Trophoblast cell (in vitro differentiated cells and primary cell): ENCODE measurements around the gene PDLIM4.

Source experiments
- DNase-seq, 2 donors: peaks; one replicate each; pipeline ENCODE4 v3.0.0-alpha.2; 2016
- H2AFZ ChIP-seq: 2 replicates; pipeline ENCODE4 v1.6.1; 2013; ENCODE audit warnings: low read length, moderate library complexity, mild to moderate bottlenecking; ENCODE audit not compliant: insufficient read depth, poor library complexity
- H2AK5ac ChIP-seq: 2 replicates; pipeline ENCODE4 v1.6.1; 2013; ENCODE audit warnings: mild to moderate bottlenecking, low read length
- H2BK120ac ChIP-seq: 2 replicates; pipeline ENCODE4 v1.6.1; 2013; ENCODE audit warnings: low read length, mild to moderate bottlenecking, moderate library complexity; ENCODE audit not compliant: insufficient read depth, poor library complexity
- H2BK12ac ChIP-seq: 2 replicates; pipeline ENCODE4 v1.6.1; 2013; ENCODE audit warnings: mild to moderate bottlenecking, low read length, moderate library complexity
- H2BK5ac ChIP-seq: 2 replicates; pipeline ENCODE4 v1.6.1; 2013; ENCODE audit warnings: low read length, low read depth, moderate library complexity, mild to moderate bottlenecking; ENCODE audit not compliant: poor library complexity
- H3K14ac ChIP-seq: 2 replicates; pipeline ENCODE4 v1.6.1; 2013; ENCODE audit warnings: mild to moderate bottlenecking, low read length
- H3K18ac ChIP-seq: 2 replicates; pipeline ENCODE4 v1.6.1; 2013; ENCODE audit warnings: mild to moderate bottlenecking, low read length
- H3K23ac ChIP-seq: 2 replicates; pipeline ENCODE4 v1.6.1; 2013; ENCODE audit warnings: low read length
- H3K27ac ChIP-seq: 2 replicates; pipeline ENCODE4 v1.5.1; 2013; ENCODE audit warnings: low read depth, mild to moderate bottlenecking, inconsistent platforms, low read length, moderate library complexity
- H3K27me3 ChIP-seq: 2 replicates; pipeline ENCODE4 v1.6.1; 2013; ENCODE audit warnings: inconsistent platforms, mild to moderate bottlenecking, low read length, moderate library complexity; ENCODE audit not compliant: insufficient read depth
- H3K36me3 ChIP-seq, 2 experiments: 1 replicate in 1 of 2; 2 replicates in 1 of 2; pipeline ENCODE4 v1.6.1; 2013; ENCODE audit warnings: low read length in 2 of 2, mild to moderate bottlenecking in 2 of 2, moderate library complexity in 1 of 2; ENCODE audit not compliant: insufficient read depth in 2 of 2, control insufficient read depth in 1 of 2
- H3K4ac ChIP-seq: 2 replicates; pipeline ENCODE4 v1.6.1; 2013; ENCODE audit warnings: low read depth, mild to moderate bottlenecking, low read length, moderate library complexity
- H3K4me1 ChIP-seq, 2 experiments: 1 replicate in 1 of 2; 2 replicates in 1 of 2; pipeline ENCODE4 v1.6.1; 2013; ENCODE audit warnings: low read length in 2 of 2, mild to moderate bottlenecking in 2 of 2, moderate library complexity in 1 of 2; ENCODE audit not compliant: insufficient read depth in 2 of 2, control insufficient read depth in 1 of 2
- H3K4me2 ChIP-seq: 2 replicates; pipeline ENCODE4 v1.6.1; 2013; ENCODE audit warnings: inconsistent platforms, mild to moderate bottlenecking, low read length, moderate library complexity
- H3K4me3 ChIP-seq: 2 replicates; pipeline ENCODE4 v1.5.1; 2013; ENCODE audit warnings: mild to moderate bottlenecking, low read depth, low read length, inconsistent platforms
- H3K79me1 ChIP-seq: one replicate; pipeline ENCODE4 v1.6.1; 2013; ENCODE audit warnings: low read length
- H3K79me2 ChIP-seq: 2 replicates; pipeline ENCODE4 v1.6.1; 2013; ENCODE audit warnings: low read length, mild to moderate bottlenecking; ENCODE audit not compliant: control insufficient read depth, insufficient read depth, poor library complexity
- H3K9ac ChIP-seq: 2 replicates; pipeline ENCODE4 v1.6.1; 2013; ENCODE audit warnings: mild to moderate bottlenecking, low read length
- H3K9me3 ChIP-seq: 2 replicates; pipeline ENCODE4 v1.6.1; 2013; ENCODE audit warnings: low read depth, mild to moderate bottlenecking, control low read depth, inconsistent platforms, low read length; ENCODE audit not compliant: insufficient read depth
- H4K12ac ChIP-seq: 2 replicates; pipeline ENCODE4 v1.6.1; 2013; ENCODE audit warnings: low read depth, mild to moderate bottlenecking, low read length, moderate library complexity
- H4K8ac ChIP-seq: 2 replicates; pipeline ENCODE4 v1.6.1; 2013; ENCODE audit warnings: low read depth, mild to moderate bottlenecking, low read length, moderate library complexity
- H4K91ac ChIP-seq: one replicate; pipeline ENCODE4 v1.6.1; 2013; ENCODE audit warnings: low read depth, mild to moderate bottlenecking, low read length, moderate library complexity
- WGBS: extraction: QIAGEN DNeasy Blood & Tissue Kit; methylation state at CpG from one replicate; pipeline ENCODE4 v1.1.7; 2013; ENCODE audit warnings: missing lambda C conversion rate; ENCODE audit not compliant: insufficient read length, insufficient coverage; ENCODE audit errors: extremely low coverage; 5-methylcytosine and 5-hydroxymethylcytosine counted together

PDLIM4 gene

DNA sequence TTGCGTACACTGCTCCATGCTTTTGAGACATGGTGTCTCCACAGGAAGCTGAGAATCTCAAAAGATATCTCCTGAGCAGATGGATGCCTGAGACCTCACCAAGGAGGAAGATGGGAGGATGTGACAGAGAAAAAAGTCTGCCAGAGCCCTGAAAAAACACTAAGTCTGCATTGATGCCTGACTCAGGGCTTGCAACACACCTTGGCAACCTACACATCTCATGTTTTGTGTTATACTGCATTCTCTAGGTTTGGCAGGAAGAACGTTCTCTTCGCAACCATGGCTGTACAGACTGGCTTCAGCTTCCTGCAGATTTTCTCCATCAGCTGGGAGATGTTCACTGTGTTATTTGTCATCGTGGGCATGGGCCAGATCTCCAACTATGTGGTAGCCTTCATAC is 55.9 kb downstream of the PDLIM4 start:
- Histone ChIP-seq H3K79me1 (no peaks in the 10 kb centered on the region), H3K14ac (no peak overlapping the region), H2BK5ac (no peak overlapping the region), H3K9me3 (no peaks in the 10 kb centered on the region), H2BK120ac (no peak overlapping the region), H3K4me1 (peaks cover 5 to 10% of the 10 kb centered on the region in 2 experiments), H4K91ac (no peak overlapping the region), H3K4me3 (no peak overlapping the region), H2AFZ (no peak overlapping the region), H4K12ac (no peak overlapping the region), H3K79me2 (no peaks in the 10 kb centered on the region), H3K4ac (no peak overlapping the region), H3K23ac (no peak overlapping the region), H4K8ac (no peak overlapping the region), H2AK5ac (no peak overlapping the region), H3K27me3 (no peaks in the 10 kb centered on the region), H3K18ac (no peak overlapping the region), H3K9ac (no peak overlapping the region), H2BK12ac (no peak overlapping the region), H3K27ac (no peak overlapping the region), H3K4me2 (no peak overlapping the region), H3K36me3 (no peaks in the 10 kb centered on the region)
- WGBS = no CpG with 5 or more reads among the region's 4 CpGs
- no peak for DNase-seq

GRCh38 chr5:132313961-132314432 is 56.5 kb downstream of the PDLIM4 start:
- H3K9me3 ChIP-seq = no peaks in the 10 kb centered on the region
- no peak overlapping the region for H4K12ac ChIP-seq
- no peaks in the 10 kb centered on the region for H3K36me3 ChIP-seq
- no peak overlapping the region for H3K14ac ChIP-seq
- WGBS = no CpG with 5 or more reads among the region's 2 CpGs
- no peak overlapping the region for H2AFZ ChIP-seq
- no peak overlapping the region for H3K4me2 ChIP-seq
- no peak overlapping the region for H2AK5ac ChIP-seq
- H2BK5ac ChIP-seq = no peak overlapping the region
- H3K4me1 ChIP-seq = peaks cover 5 to 10% of the 10 kb centered on the region in 2 experiments
- no peak for DNase-seq
- H3K18ac ChIP-seq = no peak overlapping the region
- H3K4me3 ChIP-seq = no peak overlapping the region
- no peaks in the 10 kb centered on the region for H3K79me1 ChIP-seq
- H3K9ac ChIP-seq = no peak overlapping the region
- no peak overlapping the region for H4K91ac ChIP-seq
- H3K27ac ChIP-seq = no peak overlapping the region
- no peaks in the 10 kb centered on the region for H3K27me3 ChIP-seq
- H4K8ac ChIP-seq = no peak overlapping the region
- H2BK12ac ChIP-seq = no peak overlapping the region
- no peak overlapping the region for H3K4ac ChIP-seq
- H3K79me2 ChIP-seq = no peaks in the 10 kb centered on the region
- H2BK120ac ChIP-seq = no peak overlapping the region
- no peak overlapping the region for H3K23ac ChIP-seq

DNA sequence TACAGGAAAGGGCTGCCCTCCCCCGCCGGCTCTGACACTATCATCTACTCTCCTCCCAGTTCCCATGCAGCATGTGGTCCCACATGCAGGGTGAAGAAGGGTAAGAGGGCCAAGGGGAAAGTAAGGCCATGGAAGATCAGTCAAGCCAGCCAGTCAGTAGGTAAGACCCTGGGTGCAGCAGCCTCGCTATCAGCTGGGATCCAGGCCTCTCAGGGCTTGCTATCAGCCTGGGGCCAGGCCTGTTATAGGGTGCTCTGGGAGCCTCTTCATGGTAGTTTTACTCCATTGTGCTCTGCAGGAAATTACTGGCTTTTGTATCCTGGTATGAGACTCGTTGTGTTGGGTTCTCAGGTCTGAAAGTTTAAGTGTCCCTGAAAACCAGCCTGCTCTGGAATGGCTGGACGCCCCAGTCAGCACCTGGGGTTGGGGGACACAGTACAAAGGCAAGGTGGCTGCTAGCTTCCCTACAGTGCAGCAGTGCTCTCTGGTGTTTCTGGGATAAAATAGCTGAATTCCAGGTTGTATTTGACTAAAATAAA is 58.1 kb downstream of the PDLIM4 start:
- no peak overlapping the region for H3K4me2 ChIP-seq
- no peak for DNase-seq
- no peak overlapping the region for H3K14ac ChIP-seq
- no peaks in the 10 kb centered on the region for H3K79me2 ChIP-seq
- no CpG with 5 or more reads among the region's 5 CpGs for WGBS
- H2AK5ac ChIP-seq = no peak overlapping the region
- no peak overlapping the region for H3K4ac ChIP-seq
- no peak overlapping the region for H4K8ac ChIP-seq
- no peaks in the 10 kb centered on the region for H3K27me3 ChIP-seq
- H4K12ac ChIP-seq = no peak overlapping the region
- no peak overlapping the region for H3K18ac ChIP-seq
- no peak overlapping the region for H3K23ac ChIP-seq
- H3K27ac ChIP-seq = no peak overlapping the region
- no peaks in the 10 kb centered on the region for H3K36me3 ChIP-seq
- H4K91ac ChIP-seq = no peak overlapping the region
- no peak overlapping the region for H3K9ac ChIP-seq
- no peak overlapping the region for H2AFZ ChIP-seq
- H3K4me1 ChIP-seq = no peaks in the 10 kb centered on the region
- no peak overlapping the region for H2BK5ac ChIP-seq
- H2BK12ac ChIP-seq = no peak overlapping the region
- H2BK120ac ChIP-seq = no peak overlapping the region
- H3K9me3 ChIP-seq = no peaks in the 10 kb centered on the region
- no peaks in the 10 kb centered on the region for H3K79me1 ChIP-seq
- no peak overlapping the region for H3K4me3 ChIP-seq

DNA sequence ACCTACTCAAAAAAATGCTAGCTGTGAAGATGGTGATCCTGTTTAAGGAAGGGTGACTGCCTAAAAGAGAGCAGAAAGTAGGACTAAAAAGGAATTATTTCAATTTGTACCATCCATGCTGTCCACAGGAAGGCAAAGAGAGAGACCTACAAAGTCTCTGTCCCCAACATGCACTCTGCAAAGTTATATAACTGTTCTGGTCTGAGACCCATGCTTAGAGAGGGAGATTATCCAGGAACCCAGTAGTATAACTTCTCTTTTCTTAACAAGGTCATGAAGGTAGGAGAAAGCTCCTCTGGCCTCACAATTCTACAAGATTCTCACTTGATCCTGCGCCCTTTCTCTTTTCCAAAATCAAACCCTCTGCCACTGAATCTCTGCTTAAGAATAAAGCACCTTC is 62.5 kb downstream of the PDLIM4 start:
- Histone ChIP-seq H4K12ac (no peak overlapping the region), H3K79me1 (no peaks in the 10 kb centered on the region), H3K23ac (no peak overlapping the region), H2AFZ (no peak overlapping the region), H3K79me2 (no peaks in the 10 kb centered on the region), H4K8ac (no peak overlapping the region), H3K27ac (no peak overlapping the region), H3K18ac (no peak overlapping the region), H3K4me3 (no peak overlapping the region), H2BK120ac (no peak overlapping the region), H3K4me1 (peaks cover 4 to 9% of the 10 kb centered on the region in 2 experiments), H3K4ac (no peak overlapping the region), H3K4me2 (no peak overlapping the region), H4K91ac (no peak overlapping the region), H3K14ac (no peak overlapping the region), H3K27me3 (no peaks in the 10 kb centered on the region), H2AK5ac (no peak overlapping the region), H3K9ac (no peak overlapping the region), H3K9me3 (no peaks in the 10 kb centered on the region), H2BK5ac (no peak overlapping the region), H2BK12ac (no peak overlapping the region), H3K36me3 (no peaks in the 10 kb centered on the region)
- DNase-seq = no peak
- no CpG with 5 or more reads among the region's 1 CpG for WGBS
